RWPE1 (cell line): ENCODE results near the gene CRB2.

Experiments
- CTCF ChIA-PET: fragments of 350-600 bp; sonication (Branson Sonifier 250); formaldehyde crosslinking; extraction: SDS; loops from one replicate; lab custom pipeline; 2021; lab: Yijun Ruan, JAX
- POLR2A ChIA-PET: fragments of 400-600 bp; formaldehyde crosslinking; extraction: SDS; loops from one replicate; lab custom pipeline; 2020; ENCODE audit warnings: antibody characterized with exemption; ENCODE audit not compliant: low non-redundant PET; lab: Yijun Ruan, JAX
- DNase-seq: peaks from one replicate; pipeline ENCODE4 v3.0.0; 2012; ENCODE audit warnings: low spot score
- H3K27ac ChIP-seq: fragments of 450-650 bp; 2 replicates; pipeline ENCODE4 v1.5.1; 2017
- CTCF ChIP-seq: fragments of 450-650 bp; conservative IDR thresholded peaks from 2 replicates; pipeline ENCODE4 v1.5.1; 2017; ENCODE audit warnings: low read depth, mild to moderate bottlenecking

CRB2 gene

GRCh38 chr9:123355761-123356431 is at the start of gene CRB2:
TSS of gene CRB2 (plus strand) at chr9:123356197. CDS start at chr9:123356261, 64 bp downstream.
- H3K27ac ChIP-seq: no peak within 1 kb of the TSS
- TF ChIP-seq CTCF: no peak
- DNase-seq: no peak
- ChIA-PET CTCF (interaction anchor here (0.7 to 2.9 kb wide), 5 partner anchors 8 to 108 kb away, joined by 3 to 27 read pairs (median 3); no protein-coding TSS in a partner anchor), POLR2A (no interaction called here)

GRCh38 chr9:123309611-123310010 is 46.4 kb upstream of the CRB2 start:
- no peak overlapping the region for H3K27ac ChIP-seq
- TF ChIP-seq CTCF: no peak
- no peak for DNase-seq
- ChIA-PET POLR2A (no interaction called here), CTCF (no interaction called here)

GRCh38 chr9:123310551-123311249 is 45.3 kb upstream of the CRB2 start:
- no peak for DNase-seq
- H3K27ac ChIP-seq: no peak overlapping the region
- no peak for TF ChIP-seq CTCF
- ChIA-PET CTCF (interaction anchor here (0.6 kb wide), 2 partner anchors 708 to 1014 kb away, joined by 3 to 4 read pairs; no protein-coding TSS in a partner anchor), POLR2A (no interaction called here)

GRCh38 chr9:123311250-123311752 is 44.7 kb upstream of the CRB2 start:
- H3K27ac ChIP-seq: no peak overlapping the region
- ChIA-PET CTCF (interaction anchor here (0.6 kb wide), 1 partner anchor 709 kb away, joined by 4 read pairs; no protein-coding TSS in a partner anchor), POLR2A (no interaction called here)

GRCh38 chr9:123312306-123312877 is 43.6 kb upstream of the CRB2 start:
- CTCF ChIA-PET: no interaction called here
- no peak for TF ChIP-seq CTCF
- no peak overlapping the region for H3K27ac ChIP-seq
- no peak for DNase-seq
- POLR2A ChIA-PET: interaction anchor here (0.5 kb wide), 1 partner anchor 18 kb away, joined by 8 read pairs; no protein-coding TSS in a partner anchor

More at GRCh38 chr9:123311250-123311752, 44.7 kb upstream of the CRB2 start:
- DNase-seq: no peak
- no peak for TF ChIP-seq CTCF

GRCh38 chr9:123314617-123315016 is 41.4 kb upstream of the CRB2 start:
- DNase-seq: no peak
- H3K27ac ChIP-seq: no peak overlapping the region
- TF ChIP-seq CTCF: no peak
- ChIA-PET CTCF (interaction anchor here (0.6 to 0.8 kb wide), 3 partner anchors 18 to 1261 kb away, joined by 3 read pairs; no protein-coding TSS in a partner anchor), POLR2A (no interaction called here)
